Activated CD8-positive, alpha-beta memory T cell treated with anti-CD3 and anti-CD28 coated beads, Interleukin-2, amount 50 U/mL, for 24 hours (primary cell): ENCODE results near the gene KCTD14.
A peak's percentile ranks its signal among the peaks of the same experiment; 100 is the strongest.
"Not testable (repeated sequence)": the region's sequence is repeated elsewhere in the genome, so short reads cannot be mapped to it uniquely, and the experiment has no call there.

Experiments used
- DNase-seq: peaks from one replicate; pipeline ENCODE4 v3.0.0-alpha.2; 2020; ENCODE audit errors: extremely low read depth

The KCTD14 gene

DNA sequence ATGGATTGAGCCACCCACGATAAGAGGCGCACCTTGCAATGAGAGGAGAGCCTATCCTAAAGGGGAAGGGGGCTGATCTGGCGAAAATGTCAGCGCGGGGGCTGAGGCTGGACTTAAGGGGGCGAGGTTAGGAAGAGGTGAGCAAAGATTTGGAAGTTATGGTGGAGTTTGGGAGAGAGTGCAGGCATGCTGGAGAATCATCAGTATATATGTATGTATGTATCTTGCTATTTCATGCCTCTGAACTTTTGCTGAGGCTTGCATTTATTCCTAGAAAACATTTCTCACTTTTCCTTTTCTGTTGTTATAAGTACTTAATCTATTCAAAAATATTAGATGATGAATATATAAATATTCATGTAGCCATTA, 23.4 kb upstream of the KCTD14 start:
- no peak for DNase-seq

DNA sequence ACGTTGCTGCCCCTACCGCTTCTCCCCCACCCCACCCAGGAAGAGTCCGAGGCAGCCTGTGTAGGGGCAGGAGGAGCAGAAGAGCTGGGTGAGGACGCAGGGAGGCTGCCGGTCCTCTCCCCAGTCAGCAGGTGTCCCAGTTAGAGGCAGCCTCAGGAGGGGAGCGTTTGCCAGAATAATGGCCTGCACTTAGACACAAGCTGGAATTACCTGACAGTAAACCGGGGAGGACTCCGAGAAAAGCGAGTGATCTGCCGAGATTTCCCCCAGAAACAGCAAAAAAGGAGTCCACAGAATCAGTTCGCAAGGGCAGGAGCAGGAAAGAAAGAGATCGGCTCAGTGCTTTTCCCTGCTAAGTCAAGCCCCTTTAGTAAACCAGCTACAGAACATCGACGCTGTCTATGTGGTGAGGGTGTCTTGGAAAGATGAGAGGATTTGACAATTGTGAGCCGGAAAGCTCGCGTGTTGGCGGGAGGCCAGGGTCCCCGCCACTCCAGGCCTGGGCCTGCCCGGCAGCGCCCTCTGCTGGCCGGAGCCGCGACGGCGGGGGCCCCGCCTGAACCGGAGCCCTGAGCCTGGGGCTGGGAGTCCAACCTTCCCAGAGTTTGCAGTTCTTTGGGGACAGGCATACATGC, 22.9 kb upstream of the KCTD14 start:
- peak; percentile 19 for DNase-seq

DNA sequence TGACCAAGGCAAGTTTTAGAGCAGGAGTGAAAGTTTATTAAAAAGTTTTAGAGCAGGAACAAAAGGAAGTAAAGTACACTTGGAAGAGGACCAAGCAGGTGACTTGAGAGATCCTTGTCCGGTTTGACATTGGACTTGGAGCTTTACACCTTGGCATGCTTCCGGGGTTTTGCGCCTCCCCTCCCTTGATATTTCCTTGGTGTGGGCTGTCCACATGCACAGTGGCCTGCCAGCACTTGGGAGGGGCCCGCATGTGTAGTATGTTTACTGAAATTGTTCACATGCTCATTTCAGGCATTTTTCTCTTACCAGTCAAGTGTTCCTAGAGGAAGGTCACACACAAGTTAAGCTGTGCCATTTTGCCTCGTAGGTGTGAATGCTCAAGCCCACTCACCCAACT, 21.6 kb upstream of the KCTD14 start:
- DNase-seq = no peak

DNA sequence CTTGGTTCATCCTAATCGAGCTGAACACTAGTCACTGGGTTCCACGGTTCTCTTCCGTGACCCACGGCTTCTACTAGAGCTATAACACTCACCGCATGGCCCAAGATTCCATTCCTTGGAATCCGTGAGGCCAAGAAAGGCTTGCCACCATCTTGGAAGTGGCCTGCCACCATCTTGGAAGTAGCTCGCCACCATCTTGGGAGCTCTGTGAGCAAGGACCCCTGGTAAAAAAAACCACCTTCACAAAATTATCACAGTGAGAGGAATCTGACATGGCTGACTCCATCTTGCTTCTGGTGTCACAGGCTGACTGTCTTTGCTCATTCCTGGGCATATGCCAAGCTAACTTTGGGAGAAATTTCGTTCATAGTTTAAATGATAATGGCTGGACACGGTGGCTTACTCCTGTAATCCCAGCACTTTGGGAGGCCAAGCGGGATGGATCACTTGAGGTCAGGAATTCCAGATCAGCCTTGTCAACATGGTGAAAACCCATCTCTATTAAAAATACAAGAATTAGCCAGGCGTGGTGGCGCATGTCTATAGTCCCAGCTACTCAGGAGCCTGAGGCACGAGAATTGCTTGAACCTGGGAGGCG, 18.9 kb upstream of the KCTD14 start:
- DNase-seq = no peak

DNA sequence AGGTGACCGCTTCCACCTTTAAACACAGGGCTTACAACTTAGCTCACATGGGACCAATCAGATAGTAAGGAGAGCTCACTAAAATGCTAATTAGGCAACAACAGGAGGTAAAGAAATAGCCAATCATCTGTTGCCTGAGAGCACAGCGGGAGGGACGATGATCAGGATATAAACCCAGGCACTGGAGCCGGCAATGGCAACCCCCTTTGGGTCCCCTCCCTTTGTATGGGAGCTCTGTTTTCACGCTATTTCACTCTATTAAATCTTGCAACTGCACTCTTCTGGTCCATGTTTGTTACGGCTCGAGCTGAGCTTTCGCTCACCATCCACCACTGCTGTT, 18.3 kb upstream of the KCTD14 start:
- DNase-seq = not testable (repeated sequence)

DNA sequence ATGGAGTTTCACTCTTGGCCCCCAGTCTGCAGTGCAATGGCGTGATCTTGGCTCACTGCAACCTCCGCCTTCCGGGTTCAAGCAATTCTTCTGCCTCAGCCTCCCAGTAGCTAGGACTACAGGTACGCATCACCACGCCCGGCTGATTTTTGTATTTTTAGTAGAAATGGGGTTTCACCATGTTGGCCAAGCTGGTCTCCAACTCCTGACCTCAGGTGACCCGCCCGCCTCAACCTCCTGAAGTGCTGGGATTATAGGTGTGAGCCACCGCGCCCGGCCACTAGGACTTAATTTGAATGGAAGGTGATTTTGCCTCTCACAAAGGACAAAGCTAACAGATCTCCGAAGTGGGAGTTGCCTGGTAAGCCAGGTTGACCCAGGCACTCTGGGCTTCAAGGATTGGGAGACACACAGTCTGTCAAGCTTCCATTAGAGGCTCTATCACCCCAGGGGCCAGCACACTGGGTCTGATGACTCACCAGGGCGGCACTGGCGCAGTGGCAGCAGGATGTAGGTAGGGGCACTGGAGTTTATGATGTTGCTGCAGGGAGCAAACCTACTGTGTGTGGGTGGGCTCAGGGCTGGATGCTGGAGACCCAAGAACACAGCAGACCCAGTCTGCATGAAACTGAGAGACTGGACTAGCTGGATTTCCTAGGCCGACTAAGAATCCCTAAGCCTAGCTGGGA, 17.8 kb upstream of the KCTD14 start:
- DNase-seq = no peak

DNA sequence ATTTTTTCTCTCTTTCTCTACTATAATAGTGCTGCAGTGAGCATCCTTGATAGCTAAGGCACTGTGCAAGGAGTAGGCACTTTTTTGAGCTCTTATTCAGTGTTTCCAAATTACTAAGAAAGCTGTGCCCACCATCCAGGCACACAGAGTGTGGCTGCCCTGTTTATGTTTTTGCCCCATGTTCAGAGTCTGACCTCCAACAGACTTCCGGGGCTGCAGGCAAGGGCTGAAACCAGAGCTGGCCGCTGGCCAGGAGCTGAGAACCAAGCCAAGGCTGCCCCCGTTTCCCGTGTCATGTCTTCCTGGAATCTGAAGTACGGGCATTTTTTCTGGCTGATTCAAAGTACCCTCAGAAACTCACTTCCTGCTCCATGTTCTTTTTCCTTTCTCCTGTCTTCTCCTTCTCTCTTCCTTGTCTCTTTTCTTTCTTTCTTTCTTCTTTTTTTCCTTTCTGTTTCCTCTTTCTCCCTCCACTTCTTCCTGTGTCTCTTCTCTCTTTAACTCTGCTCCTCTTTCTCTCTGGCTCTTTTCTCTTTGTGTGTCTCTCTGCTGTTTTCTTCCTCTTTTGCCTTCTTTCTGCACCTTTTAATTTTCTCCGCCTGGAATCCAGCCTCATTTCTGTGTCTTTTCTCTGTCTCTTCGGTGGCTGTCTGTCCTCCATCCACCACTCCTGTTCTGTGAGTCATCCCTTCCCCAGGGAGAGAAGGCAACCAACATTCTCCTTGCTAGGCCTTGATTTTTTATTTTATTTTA, 17.0 kb upstream of the KCTD14 start:
- DNase-seq = no peak

DNA sequence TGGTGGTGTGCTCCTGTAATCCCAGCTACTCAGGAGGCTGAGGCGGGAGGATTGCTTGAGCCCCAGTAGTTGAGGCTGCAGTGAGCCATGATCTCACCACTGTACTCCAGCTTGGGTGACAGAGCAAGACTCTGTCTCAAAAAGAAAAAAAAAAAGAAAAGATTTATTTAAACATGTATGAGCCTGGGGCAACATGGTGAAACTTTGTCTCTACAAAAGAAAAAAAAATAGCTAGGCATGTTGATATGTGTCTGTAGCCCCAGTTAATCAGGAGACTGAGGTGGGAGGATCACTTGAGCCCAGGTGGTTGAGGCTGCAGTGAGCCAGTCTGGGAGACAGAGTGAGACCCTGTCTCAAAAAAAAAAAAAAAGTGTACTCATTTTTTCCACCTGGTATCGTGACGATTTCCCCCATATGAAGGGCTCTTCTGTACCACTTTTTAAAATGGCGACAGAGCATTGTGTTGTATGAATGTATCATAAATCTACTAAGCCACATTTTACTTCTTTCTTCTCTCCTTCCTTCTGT, 16.4 kb upstream of the KCTD14 start:
- DNase-seq = no peak

DNA sequence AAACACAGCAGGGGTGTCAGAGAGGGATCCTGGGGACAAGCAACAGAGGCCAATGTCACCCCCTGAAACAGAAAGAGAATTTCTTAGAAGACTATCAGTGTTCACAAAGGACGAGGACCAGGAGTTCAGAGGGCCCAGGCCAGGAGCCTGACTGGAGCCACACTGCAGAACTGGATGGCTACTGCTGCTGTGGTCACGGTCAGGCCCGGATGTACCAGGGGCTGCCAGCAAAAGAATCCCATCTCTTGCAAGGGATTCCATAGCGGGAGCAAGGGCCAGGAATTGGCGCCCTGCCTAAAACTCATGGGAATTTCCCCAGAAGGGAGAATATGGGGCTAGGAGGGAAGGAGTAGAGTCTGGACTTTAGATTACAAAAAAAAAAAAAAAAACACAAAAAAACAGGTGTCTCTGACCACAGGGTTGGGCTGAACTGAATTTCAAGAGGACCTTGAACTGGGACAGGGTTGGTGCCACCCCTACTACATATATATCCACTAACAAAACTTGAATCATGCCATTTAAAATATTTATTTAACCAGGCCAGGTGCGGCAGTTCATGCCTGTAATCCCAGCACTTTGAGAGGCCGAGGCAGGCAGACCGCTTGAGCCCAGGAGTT, 15.7 kb upstream of the KCTD14 start:
- no peak for DNase-seq

DNA sequence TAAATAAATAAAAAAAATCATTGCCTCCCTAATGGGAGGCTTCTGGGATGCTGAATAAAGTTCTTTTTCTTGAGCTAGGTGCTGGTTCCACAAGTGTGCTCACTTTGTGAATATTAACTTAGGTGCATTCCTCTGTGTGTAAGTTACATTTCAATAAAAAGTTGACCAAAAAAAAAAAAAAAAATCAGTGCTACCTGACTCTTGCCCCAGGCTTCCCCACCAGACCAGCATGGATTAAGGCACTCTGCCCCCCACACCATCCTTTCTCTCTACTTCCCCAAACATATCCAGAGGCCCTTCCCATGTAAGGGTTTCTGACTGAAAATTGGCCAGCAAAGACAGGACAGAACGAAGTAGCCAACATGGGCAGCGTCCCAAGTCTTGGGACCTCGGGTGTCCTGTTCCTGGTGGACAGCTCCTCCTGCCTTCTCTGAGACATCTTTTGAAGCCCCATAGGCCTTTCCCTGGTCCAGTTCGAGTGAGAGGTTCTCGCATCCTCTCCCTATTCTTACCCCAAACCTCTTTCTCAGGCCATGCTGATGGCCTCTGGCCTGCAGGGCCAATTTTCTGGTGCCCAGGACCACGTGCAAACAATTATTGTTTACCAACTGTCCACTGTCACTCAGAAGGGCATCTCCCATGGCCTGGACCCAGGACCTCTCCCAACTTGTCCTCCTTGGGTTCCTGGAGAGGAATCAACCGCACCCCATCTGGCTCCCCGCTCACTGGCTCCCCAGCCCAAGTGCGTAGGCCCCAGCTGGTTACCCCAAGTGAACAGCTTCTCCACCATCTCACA, 14.9 kb upstream of the KCTD14 start:
- no peak for DNase-seq

DNA sequence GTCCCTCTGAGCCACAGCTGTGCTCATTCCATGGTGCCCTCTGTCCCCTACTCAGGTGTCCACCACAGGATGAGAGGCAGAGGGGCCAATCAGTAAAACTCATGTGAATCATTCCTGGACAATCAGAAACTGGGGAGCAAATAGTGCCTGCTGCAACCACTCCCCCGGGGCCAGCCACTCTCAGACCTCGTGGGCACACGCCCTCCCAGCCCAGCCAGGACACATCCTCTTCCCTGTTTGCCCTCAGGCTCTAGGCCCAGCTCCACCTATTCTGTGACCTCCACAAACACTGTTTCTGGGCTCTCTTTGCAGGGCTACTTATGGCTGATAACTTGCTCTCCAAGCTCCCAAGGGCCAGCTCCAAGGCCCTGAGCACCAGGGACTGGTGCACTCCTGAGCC, 14.0 kb upstream of the KCTD14 start:
- no peak for DNase-seq

DNA sequence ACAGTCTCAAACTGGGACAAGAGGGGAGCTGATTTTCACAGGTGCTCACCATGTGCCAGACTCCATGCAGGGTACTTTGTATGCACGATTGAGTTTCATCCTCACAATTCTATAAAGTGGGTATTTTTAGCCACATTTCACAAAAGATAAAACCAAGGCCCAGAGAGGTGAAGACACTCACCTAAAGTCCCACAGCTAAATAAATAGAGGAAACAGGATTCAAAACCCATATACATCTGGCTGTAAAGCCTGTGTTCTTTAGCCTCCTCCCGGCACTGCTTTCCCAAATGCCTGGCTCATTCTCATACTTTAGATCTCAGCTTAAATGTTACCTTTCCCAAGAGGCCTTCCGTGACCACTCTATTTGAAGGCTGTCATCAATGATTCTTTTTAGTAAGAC, 13.2 kb upstream of the KCTD14 start:
- no peak for DNase-seq

DNA sequence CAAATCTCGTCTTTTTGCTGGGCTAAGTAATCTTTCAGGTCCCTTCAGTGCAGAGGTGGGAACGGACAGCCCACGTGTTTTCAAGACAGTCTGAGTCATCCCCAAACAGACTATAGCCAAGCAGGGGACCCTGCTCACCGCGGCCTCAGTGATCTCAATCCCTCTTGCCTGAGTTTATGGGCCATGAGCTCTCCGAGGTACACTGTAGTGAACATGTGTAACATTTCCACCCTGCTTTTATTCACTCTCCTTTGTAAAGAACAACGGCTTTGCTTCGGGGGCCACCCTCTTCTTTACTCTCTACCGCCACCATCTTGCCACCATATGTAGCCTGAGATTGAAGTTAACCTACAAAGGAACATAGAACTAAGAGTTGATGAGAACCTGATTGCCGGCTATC, 11.5 kb upstream of the KCTD14 start:
- no peak for DNase-seq

DNA sequence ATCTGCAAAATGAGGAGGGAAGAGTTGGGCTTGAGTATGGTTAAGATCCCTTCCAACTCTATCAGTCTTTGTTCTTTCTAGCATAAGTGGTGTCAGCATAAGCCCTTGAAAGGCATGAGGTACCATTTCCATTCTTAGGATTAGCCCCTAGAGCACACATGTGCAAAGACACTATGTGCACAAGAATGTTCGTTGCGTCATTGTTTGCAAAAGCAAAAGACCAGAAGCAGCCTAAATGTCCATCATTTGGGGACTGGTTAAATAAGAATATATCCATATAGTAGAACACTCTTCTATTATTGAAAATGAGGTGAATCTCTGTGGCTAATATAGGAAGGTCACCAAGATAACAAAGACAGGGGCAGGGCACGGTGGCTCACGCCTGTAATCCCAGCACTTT, 10.0 kb upstream of the KCTD14 start:
- no peak for DNase-seq

DNA sequence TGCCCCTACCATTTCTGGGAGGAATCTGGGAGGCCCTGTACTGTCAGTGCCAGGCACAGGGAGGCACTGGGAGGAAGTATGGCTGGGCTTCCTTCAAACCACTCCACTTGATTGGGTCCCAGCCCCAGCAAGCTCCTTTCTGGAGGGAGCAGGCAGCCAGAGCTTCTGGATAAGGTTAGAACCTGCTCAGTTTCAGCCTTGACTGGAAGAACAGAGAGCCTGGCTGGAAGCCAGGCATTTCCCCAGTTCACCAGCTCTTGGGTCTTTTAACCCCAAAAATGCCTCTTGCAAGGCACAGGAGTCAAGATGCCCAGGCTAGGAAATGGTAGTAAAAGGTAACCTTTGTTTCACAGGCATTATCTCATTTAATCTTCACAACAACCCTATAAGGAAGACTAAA, 9.0 kb upstream of the KCTD14 start:
- no peak for DNase-seq

DNA sequence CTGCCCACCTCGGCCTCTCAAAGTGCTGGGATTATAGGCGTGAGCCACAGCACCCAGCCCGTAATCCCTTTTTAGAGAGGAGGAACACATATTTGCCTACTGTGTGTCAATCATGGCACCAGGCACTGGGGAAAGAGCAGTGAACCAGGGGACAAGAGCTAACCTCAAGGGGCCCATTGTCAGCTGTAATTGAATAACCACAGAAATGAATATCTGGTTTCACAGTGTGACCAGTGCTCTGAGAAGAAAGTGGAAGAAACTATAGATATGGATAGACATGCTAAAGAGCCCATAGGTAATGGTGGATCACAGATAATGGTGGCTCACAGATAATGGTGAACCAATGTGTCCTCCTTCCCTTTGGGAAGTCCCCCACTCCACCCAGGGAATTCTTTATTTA, 8.6 kb upstream of the KCTD14 start:
- no peak for DNase-seq

DNA sequence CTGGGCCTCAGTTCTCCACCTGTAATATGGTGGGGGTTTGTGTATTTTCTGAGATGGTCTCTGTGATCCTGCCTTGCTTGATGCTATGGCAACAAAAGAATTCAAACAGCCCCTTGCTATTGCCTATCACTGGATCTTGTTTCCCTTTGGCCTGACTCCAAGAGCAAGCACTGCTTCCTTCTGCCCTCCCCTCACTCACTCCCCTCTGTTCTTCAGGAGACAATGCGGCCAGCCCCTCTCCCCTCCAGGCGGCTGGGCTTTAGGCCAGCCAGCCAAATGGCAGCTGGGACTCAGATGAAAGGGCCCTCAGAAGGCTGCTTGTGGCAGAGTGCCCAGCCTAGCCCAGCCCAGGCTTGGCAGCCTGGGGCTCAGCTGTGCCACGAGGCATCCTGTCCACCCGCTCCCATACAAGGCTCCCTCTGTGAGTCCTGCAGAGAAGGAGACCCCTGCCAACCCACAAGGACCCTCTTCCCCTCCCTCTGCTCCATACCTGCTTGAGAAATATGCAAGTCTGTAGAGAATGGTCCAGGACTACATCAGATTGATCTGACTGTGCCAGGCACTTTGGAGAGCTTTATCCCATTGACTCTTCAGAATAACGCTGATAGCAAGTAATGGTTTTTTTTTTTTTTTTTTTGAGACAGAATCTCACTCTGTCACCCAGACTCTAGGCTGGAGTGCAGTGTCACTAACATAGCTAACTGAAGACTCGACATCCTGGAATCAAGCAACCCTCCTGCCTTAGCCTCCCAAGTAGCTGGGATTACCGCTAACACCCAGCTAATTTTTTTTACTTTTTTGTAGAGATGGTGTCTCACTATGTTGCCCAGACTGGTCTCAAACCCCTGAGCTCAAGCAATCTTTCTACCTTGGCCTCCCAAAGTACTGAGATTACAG, 7.6 kb upstream of the KCTD14 start:
- no peak for DNase-seq

DNA sequence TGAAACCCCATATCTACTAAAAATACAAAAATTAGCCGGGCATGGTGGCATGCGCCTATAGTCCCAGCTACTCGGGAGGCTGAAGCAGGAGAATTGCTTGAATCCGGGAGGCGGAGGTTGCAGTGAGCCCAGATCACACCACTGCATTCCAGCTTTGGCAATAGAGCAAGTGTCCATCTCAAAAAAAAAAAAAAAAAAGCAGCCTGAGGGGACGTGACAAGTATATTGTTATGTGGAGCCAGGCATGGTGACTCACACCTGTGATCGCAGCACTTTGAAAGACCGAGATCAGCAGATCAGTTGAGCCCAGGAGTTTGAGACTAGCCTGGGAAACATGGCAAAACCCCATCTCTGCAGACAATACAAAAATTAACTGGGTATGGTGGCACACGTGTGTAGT, 5.3 kb upstream of the KCTD14 start:
- DNase-seq = not testable (repeated sequence)

DNA sequence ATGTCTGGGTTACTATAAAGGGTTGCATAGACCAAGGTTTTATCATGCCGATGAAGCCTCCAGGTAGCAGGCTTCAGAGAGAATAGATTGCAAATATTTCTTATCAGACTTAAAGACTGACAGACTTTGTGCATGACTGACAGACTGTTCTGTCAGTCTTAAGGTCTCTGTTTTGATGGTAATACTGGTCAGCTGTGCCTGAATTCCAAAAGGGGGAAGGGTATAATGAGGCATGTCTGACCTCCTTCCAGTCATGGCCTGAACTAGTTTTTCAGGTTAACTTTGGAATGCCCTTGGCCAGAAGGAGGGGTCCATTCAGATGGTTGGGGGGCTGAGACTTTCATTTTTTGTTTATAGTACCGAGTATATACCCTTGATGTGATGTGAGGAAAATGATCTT, 4.7 kb upstream of the KCTD14 start:
- no peak for DNase-seq

DNA sequence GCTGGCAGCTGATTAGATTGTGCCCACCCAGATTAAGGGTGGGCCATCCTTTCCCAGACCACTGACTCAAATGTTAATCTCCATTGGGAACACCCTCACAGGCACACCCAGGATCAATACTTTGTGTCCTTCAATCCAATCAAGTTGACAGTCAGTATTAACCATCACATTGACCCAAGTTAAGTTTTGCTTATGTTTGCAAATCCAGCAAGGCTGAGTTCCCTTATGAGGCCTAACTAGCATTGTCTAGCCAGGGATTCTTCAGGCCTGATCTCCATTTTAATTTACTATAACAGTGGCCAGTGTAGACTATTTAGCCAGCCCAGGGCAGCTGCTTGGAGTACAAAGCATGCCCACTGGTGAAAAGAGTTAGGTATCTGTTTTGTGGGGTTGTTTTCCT, 2.3 kb upstream of the KCTD14 start:
- no peak for DNase-seq
